GM12878 (cell line): ENCODE results near the gene DPPA4. TPM values are rescaled to one million over a fixed set of nuclear protein-coding genes. Genes with fewer than 3 reads are reported as not detected.

Experiments used
- ATAC-seq: fragments of 200-7000 bp; cut with Tn5 transposase; 3 replicates; pipeline ENCODE4 v1.9.1; 2020; ENCODE audit warnings: mild to moderate bottlenecking, moderate library complexity
- BruUV-seq: library from RNA; stranded (reverse); fragments of 400-500 nt; replicated peaks from 2 replicates; lab custom pipeline; 2021; lab: Mats Ljungman, UMichigan
- CTCF ChIA-PET: fragments of 300-600 bp; sonication (Branson Sonifier 250); formaldehyde crosslinking; extraction: SDS; loops from one replicate; lab custom pipeline; 2021; ENCODE audit warnings: inconsistent platforms; lab: Yijun Ruan, JAX
- POLR2A ChIA-PET: fragments of 350-600 bp; formaldehyde crosslinking; extraction: SDS; loops from one replicate; lab custom pipeline; 2021; ENCODE audit warnings: inconsistent platforms; lab: Charles Lee
- RAD21 ChIA-PET: fragments of 300-600 bp; sonication (Branson Sonifier 250); formaldehyde crosslinking; loops from one replicate; lab custom pipeline; 2023; ENCODE audit warnings: antibody characterized with exemption; ENCODE audit not compliant: unreplicated experiment; lab: Charles Lee
- SMC1A ChIA-PET: fragments of 300-600 bp; sonication (Branson Sonifier 250); formaldehyde crosslinking; loops from one replicate; lab custom pipeline; 2023; ENCODE audit not compliant: unreplicated experiment, uncharacterized antibody; lab: Charles Lee
- DNase-seq: peaks from one replicate; pipeline ENCODE4 v3.0.0-alpha.2; 2011; ENCODE audit warnings: low read depth, low spot score
- FAIRE-seq: peaks from 3 replicates; lab custom pipeline; 2011; peaks lifted over from hg19 to GRCh38; lab: Jason Lieb, UNC
- H2AFZ ChIP-seq: 2 replicates; pipeline ENCODE4 v1.6.0; 2011; ENCODE audit warnings: low read depth, low read length, control low read depth; ENCODE audit not compliant: control insufficient read depth
- H3K27ac ChIP-seq: 2 replicates; pipeline ENCODE4 v1.5.1; 2011; ENCODE audit warnings: control low read depth; ENCODE audit not compliant: control insufficient read depth, insufficient read depth
- H3K27me3 ChIP-seq, 2 experiments: replicated peaks in 1 of 2; 2 replicates each; pipeline versions ENCODE4 v1.6.0 to v1.6.1; 2011; ENCODE audit warnings: low read length in 1 of 2; ENCODE audit not compliant: control insufficient read depth in 2 of 2, insufficient read depth in 2 of 2
- H3K36me3 ChIP-seq, 2 experiments: 2 replicates each; pipeline ENCODE4 v1.5.1; 2011; ENCODE audit warnings: low read length in 1 of 2; ENCODE audit not compliant: control insufficient read depth in 2 of 2, insufficient read depth in 2 of 2
- H3K4me1 ChIP-seq: 2 replicates; pipeline ENCODE4 v1.6.1; 2011; ENCODE audit warnings: mild to moderate bottlenecking, low read length, moderate library complexity, mixed read lengths; ENCODE audit not compliant: control insufficient read depth, insufficient read depth
- H3K4me2 ChIP-seq: 2 replicates; pipeline ENCODE4 v1.6.0; 2011; ENCODE audit warnings: control low read depth; ENCODE audit not compliant: control insufficient read depth, insufficient read depth
- H3K4me3 ChIP-seq: fragments of 200-600 bp; sonication (generic); 2 replicates; pipeline ENCODE4 v1.5.1; 2016
- H3K79me2 ChIP-seq: 2 replicates; pipeline ENCODE4 v1.6.0; 2011; ENCODE audit warnings: low read length; ENCODE audit not compliant: control insufficient read depth, insufficient read depth
- H3K9ac ChIP-seq: 2 replicates; pipeline ENCODE4 v1.8.0; 2011; ENCODE audit warnings: low read length, control low read depth, mixed read lengths; ENCODE audit not compliant: control insufficient read depth, insufficient read depth
- H3K9me3 ChIP-seq: replicated peaks from 3 replicates; pipeline ENCODE4 v1.5.1; 2011; ENCODE audit warnings: mild to moderate bottlenecking, low read length; ENCODE audit not compliant: control insufficient read depth, insufficient read depth
- H4K20me1 ChIP-seq: 2 replicates; pipeline ENCODE4 v1.6.0; 2011; ENCODE audit not compliant: control insufficient read depth, insufficient read depth
- ETV6 ChIP-seq, 2 experiments: fragments of 450-650 bp in 1 of 2; IDR thresholded peaks in 1 of 2; conservative IDR thresholded peaks in 1 of 2; 2 replicates each; pipeline ENCODE4 v1.6.1; 2014; ENCODE audit warnings: antibody characterized with exemption in 1 of 2, borderline replicate concordance in 1 of 2, low read depth in 1 of 2, mild to moderate bottlenecking in 1 of 2, moderate library complexity in 1 of 2
- JUND ChIP-seq: IDR thresholded peaks from 2 replicates; pipeline ENCODE4 v1.6.1; 2012; ENCODE audit warnings: low read depth, mild to moderate bottlenecking, low read length, improper control_type of control experiment, moderate library complexity
- MLLT1 ChIP-seq: fragments of 450-650 bp; IDR thresholded peaks from 2 replicates; pipeline ENCODE4 v1.6.1; 2016; ENCODE audit warnings: mild to moderate bottlenecking
- PAX5 ChIP-seq: IDR thresholded peaks from 2 replicates; pipeline ENCODE4 v1.6.1; 2011; ENCODE audit warnings: low read depth, low read length, borderline replicate concordance
- TAF1 ChIP-seq: IDR thresholded peaks from 2 replicates; pipeline ENCODE4 v1.6.1; 2011; ENCODE audit warnings: mild to moderate bottlenecking, low read depth, low read length, borderline replicate concordance
- WGBS: methylation state at CpG from one replicate; pipeline ENCODE4 v1.1.6; 2016; ENCODE audit warnings: low lambda C conversion rate; ENCODE audit not compliant: insufficient replicate concordance, insufficient coverage; ENCODE audit errors: missing lambda C conversion rate; 5-methylcytosine and 5-hydroxymethylcytosine counted together
- in situ Hi-C: fragments of 300-500 bp; cut with MboI; formaldehyde crosslinking; loops from 9 replicates; pipeline ENCODE4 v1.14.3; 2018; ENCODE audit warnings: mixed read lengths
- intact Hi-C: fragments of 100-400 bp; cut with micrococcal nuclease; formaldehyde crosslinking; loops from one replicate; pipeline ENCODE4 v1.14.2; 2022; ENCODE audit not compliant: unreplicated experiment
- polyA plus RNA-seq, 11 experiments: library from polyadenylated mRNA; depleted of rRNA in 4 of 11; unstranded in 6 of 11; stranded (reverse) in 5 of 11; fragments of >200 nt; fragmentation: Nextera tagmentation in 4 of 11; fragmentation: Illumina TruSeq in 1 of 11; extraction: Ambion mirVana in 4 of 11; extraction: Trizol in 1 of 11; gene quantifications; 1 replicate in 1 of 11; 2 replicates in 10 of 11; pipeline versions ENCODE4 v1.2.1 to v1.2.3, GENCODE V29; 2011 to 2016; ENCODE audit warnings: inconsistent platforms in 2 of 11, missing spikeins in 2 of 11, low read depth in 1 of 11
- total RNA-seq, 4 experiments: library from RNA; depleted of rRNA in 3 of 4; stranded (reverse); fragments of >200 nt in 3 of 4; fragmentation: Illumina TruSeq in 1 of 4; extraction: Trizol in 1 of 4; gene quantifications; 2 replicates each; pipeline versions ENCODE4 v1.2.1 to v1.2.3, GENCODE V29; 2013 to 2021
- TF ChIP-seq, protein P1 (sequence below), 3 experiments: IDR thresholded peaks in 2 of 3; conservative IDR thresholded peaks in 1 of 3; 2 replicates each; pipeline ENCODE4 v1.5.1; 2011; ENCODE audit warnings: low read depth in 3 of 3, low read length in 3 of 3, mild to moderate bottlenecking in 3 of 3, control low read depth in 2 of 3, moderate library complexity in 2 of 3, inconsistent platforms in 1 of 3, mixed read lengths in 1 of 3; ENCODE audit not compliant: control insufficient read depth in 2 of 3, insufficient read depth in 1 of 3; ENCODE audit errors: extremely low read depth in 1 of 3

DPPA4 gene
- total and polyA plus RNA-seq, 10 of the 15 experiments (the other 5 are each of a cell fraction or from before 2014, with no cell fraction given): 0.01 to 0.90 (median 0.44) TPM; not detected in 5

DNA sequence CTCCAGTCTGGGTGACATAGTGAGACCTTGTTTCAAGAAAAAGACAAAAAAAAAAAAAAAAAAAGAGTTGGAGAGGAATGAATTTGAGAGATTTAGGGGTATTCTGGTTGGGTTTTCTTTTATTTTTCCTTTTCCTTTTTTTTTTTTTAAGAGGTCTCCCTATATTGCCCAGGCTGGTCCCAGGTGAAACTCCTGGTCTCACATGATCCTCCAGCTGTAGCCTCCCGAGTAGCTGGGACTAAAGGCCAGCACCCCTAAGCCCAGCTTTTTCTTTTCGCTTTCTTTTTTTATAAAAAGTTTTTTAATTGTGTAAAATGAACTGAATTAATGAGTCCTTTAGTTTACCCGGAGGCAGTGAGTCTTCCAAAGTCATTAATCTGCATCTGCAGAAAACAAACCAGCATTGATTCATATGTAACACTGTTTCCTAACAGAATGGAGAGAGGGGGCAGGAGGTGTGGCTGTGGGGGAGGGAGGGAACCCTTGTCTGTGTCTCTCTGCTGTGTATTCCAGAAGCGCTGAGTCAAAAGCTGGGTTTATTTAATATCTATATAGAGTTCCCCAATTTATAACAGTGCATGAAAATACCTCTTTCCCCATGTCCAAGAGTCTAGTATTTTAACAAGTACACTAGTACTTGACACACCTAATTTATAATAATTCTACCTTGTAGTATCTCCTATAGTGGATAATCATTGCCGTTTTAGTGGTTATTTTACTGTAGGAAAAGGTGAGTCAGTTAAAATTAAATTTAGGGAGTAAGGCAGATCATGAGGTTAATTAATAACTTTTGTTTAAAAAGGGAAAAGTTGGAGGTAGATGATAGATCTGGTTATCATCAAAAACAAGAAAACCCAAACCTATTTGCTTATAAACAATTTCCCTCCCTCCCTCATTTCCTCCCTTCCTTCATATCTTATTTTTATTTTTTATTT lies 2.6 kb upstream of the DPPA4 start:
- no peak for ATAC-seq

More for the DNA sequence above, 2.6 kb upstream of the DPPA4 start:
- RAD21 ChIA-PET: no interaction called here
- Histone ChIP-seq H4K20me1 (no peaks in the 10 kb centered on the region), H3K27ac (no peak overlapping the region), H3K79me2 (no peaks in the 10 kb centered on the region), H3K36me3 (no peaks in the 10 kb centered on the region), H3K9ac (no peak overlapping the region), H3K4me3 (no peak overlapping the region), H3K27me3 (no peaks in the 10 kb centered on the region), H3K4me1 (no peaks in the 10 kb centered on the region), H3K4me2 (no peak overlapping the region), H2AFZ (no peak overlapping the region), H3K9me3 (no peaks in the 10 kb centered on the region)
- POLR2A ChIA-PET: no interaction called here
- SMC1A ChIA-PET: no interaction called here
- TF ChIP-seq TAF1 (no peak), JUND (no peak), PAX5 (no peak), MLLT1 (no peak), ETV6 (conservative IDR thresholded peaks at IDR 0.05 in 1 of 2, IDR thresholded peaks at IDR 0.05 in 1 of 2; ENCODE audit: borderline replicate concordance in 1 of 2, low read depth in 1 of 2) (no peak)
- TF ChIP-seq, protein P1, sequence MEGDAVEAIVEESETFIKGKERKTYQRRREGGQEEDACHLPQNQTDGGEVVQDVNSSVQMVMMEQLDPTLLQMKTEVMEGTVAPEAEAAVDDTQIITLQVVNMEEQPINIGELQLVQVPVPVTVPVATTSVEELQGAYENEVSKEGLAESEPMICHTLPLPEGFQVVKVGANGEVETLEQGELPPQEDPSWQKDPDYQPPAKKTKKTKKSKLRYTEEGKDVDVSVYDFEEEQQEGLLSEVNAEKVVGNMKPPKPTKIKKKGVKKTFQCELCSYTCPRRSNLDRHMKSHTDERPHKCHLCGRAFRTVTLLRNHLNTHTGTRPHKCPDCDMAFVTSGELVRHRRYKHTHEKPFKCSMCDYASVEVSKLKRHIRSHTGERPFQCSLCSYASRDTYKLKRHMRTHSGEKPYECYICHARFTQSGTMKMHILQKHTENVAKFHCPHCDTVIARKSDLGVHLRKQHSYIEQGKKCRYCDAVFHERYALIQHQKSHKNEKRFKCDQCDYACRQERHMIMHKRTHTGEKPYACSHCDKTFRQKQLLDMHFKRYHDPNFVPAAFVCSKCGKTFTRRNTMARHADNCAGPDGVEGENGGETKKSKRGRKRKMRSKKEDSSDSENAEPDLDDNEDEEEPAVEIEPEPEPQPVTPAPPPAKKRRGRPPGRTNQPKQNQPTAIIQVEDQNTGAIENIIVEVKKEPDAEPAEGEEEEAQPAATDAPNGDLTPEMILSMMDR (IDR thresholded peaks at IDR 0.05 in 2 of 3, conservative IDR thresholded peaks at IDR 0.05 in 1 of 3; ENCODE audit: control insufficient read depth in 2 of 3, extremely low read depth in 1 of 3, insufficient read depth in 1 of 3, low read depth in 3 of 3, low read length in 3 of 3): no peak
- intact Hi-C loops: no loop called here
- WGBS: 45% methylated on average over 5 of the region's 5 CpGs
- FAIRE-seq: no peak
- no peak for DNase-seq
- CTCF ChIA-PET: interaction anchor here (0.7 kb wide), 1 partner anchor 780 kb away, joined by 3 read pairs; no protein-coding TSS in a partner anchor
- in situ Hi-C loops: no loop called here
- no TSS peak for BruUV-seq
